ENCODE results near the gene TRAPPC10. TPM values are rescaled to one million over a fixed set of nuclear protein-coding genes. Genes with fewer than 3 reads are reported as not detected.

The TRAPPC10 gene
- total and polyA plus RNA-seq, 3 experiments from 2014 or later: 45.1 to 54.7 (median 50.0) TPM

GRCh38 chr21:43970551-43970950 is 41.6 kb upstream of the TRAPPC10 start:
- peaks cover 5% of the 10 kb centered on the region for H3K36me3 ChIP-seq (ENCODE audit: insufficient read depth, low read length)
- POLR2A ChIA-PET: no interaction called here

GRCh38 chr21:43971201-43971991 is 40.7 kb upstream of the TRAPPC10 start:
- H3K4me1 Mint-ChIP-seq: peaks cover 13 to 21% (median 16%) of the 10 kb centered on the region in 3 donors
- no peak overlapping the region for H3K4me3 Mint-ChIP-seq
- ChIA-PET POLR2A (no interaction called here), CTCF (no interaction called here)
- no peak overlapping the region for H3K27ac ChIP-seq (ENCODE audit: low read depth, low read length)
- H3K9me3 Mint-ChIP-seq: no peaks in the 10 kb centered on the region
- no peak overlapping the region for H3K4me3 ChIP-seq (ENCODE audit: low read length)
- H3K36me3 ChIP-seq (ENCODE audit: insufficient read depth, low read length): peaks cover 5% of the 10 kb centered on the region
- no peaks in the 10 kb centered on the region for H3K4me1 ChIP-seq (ENCODE audit: insufficient read depth, low read length)
- H3K36me3 Mint-ChIP-seq: peaks cover 0 to 62% (median 9%) of the 10 kb centered on the region in 3 donors
- H3K27ac Mint-ChIP-seq: no peak overlapping the region
- H3K27me3 Mint-ChIP-seq: no peaks in the 10 kb centered on the region
- H3K9me3 ChIP-seq (ENCODE audit: low read length): no peaks in the 10 kb centered on the region
- DNase-seq: no peak
- H3K27me3 ChIP-seq (ENCODE audit: insufficient read depth, low read length, poor library complexity, severe bottlenecking): no peaks in the 10 kb centered on the region

More at GRCh38 chr21:43970551-43970950, 41.6 kb upstream of the TRAPPC10 start:
- no peaks in the 10 kb centered on the region for H3K27me3 ChIP-seq (ENCODE audit: insufficient read depth, low read length, poor library complexity, severe bottlenecking)
- H3K4me1 ChIP-seq (ENCODE audit: insufficient read depth, low read length): no peaks in the 10 kb centered on the region
- no peaks in the 10 kb centered on the region for H3K9me3 ChIP-seq (ENCODE audit: low read length)
- no peak overlapping the region for H3K27ac ChIP-seq (ENCODE audit: low read depth, low read length)
- Mint-ChIP-seq H3K36me3 (peaks cover 0 to 64% (median 9%) of the 10 kb centered on the region in 3 donors), H3K27ac (no peak overlapping the region), H3K4me1 (peaks cover 11 to 19% (median 15%) of the 10 kb centered on the region in 3 donors), H3K27me3 (no peaks in the 10 kb centered on the region), H3K4me3 (no peak overlapping the region), H3K9me3 (no peaks in the 10 kb centered on the region)
- H3K4me3 ChIP-seq (ENCODE audit: low read length): no peak overlapping the region
- no peak for DNase-seq
- CTCF ChIA-PET: no interaction called here

DNA sequence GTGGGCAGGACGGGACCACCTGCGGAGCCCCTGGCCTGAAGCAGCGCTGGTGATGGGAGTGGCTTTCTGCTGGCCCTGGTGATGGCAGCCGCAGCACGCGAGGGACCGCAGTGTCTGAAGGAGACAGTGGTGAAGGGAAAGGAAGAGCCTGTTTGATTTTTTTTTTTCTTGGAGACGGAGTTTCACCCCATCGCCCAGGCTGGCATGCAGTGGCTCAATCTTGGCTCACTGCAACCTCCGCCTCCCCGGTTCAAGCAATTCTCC is 40.2 kb upstream of the TRAPPC10 start:
- DNase-seq: no peak
- CTCF ChIA-PET: no interaction called here
- Mint-ChIP-seq H3K4me3 (no peak overlapping the region), H3K9me3 (no peaks in the 10 kb centered on the region), H3K4me1 (peaks cover 13 to 21% (median 16%) of the 10 kb centered on the region in 3 donors), H3K27ac (no peak overlapping the region), H3K27me3 (no peaks in the 10 kb centered on the region), H3K36me3 (peaks cover 0 to 59% (median 9%) of the 10 kb centered on the region in 3 donors)
- H3K4me1 ChIP-seq (ENCODE audit: insufficient read depth, low read length): no peaks in the 10 kb centered on the region
- POLR2A ChIA-PET: no interaction called here
- peaks cover 5% of the 10 kb centered on the region for H3K36me3 ChIP-seq (ENCODE audit: insufficient read depth, low read length)
- H3K4me3 ChIP-seq (ENCODE audit: low read length): no peak overlapping the region
- no peaks in the 10 kb centered on the region for H3K9me3 ChIP-seq (ENCODE audit: low read length)
- H3K27ac ChIP-seq (ENCODE audit: low read depth, low read length): no peak overlapping the region
- no peaks in the 10 kb centered on the region for H3K27me3 ChIP-seq (ENCODE audit: insufficient read depth, low read length, poor library complexity, severe bottlenecking)

- POLR2A ChIA-PET: no interaction called here
- H3K27me3 Mint-ChIP-seq: no peaks in the 10 kb centered on the region
- H3K36me3 Mint-ChIP-seq: peaks cover 0 to 57% (median 5%) of the 10 kb centered on the region in 3 donors
- Histone ChIP-seq H3K27me3 (ENCODE audit: insufficient read depth, low read length, poor library complexity, severe bottlenecking) (no peaks in the 10 kb centered on the region), H3K4me3 (ENCODE audit: low read length) (no peak overlapping the region), H3K36me3 (ENCODE audit: insufficient read depth, low read length) (peaks cover 5% of the 10 kb centered on the region), H3K4me1 (ENCODE audit: insufficient read depth, low read length) (no peaks in the 10 kb centered on the region), H3K27ac (ENCODE audit: low read depth, low read length) (no peak overlapping the region), H3K9me3 (ENCODE audit: low read length) (no peaks in the 10 kb centered on the region)
- H3K9me3 Mint-ChIP-seq: no peaks in the 10 kb centered on the region
- DNase-seq: no peak
- H3K4me3 Mint-ChIP-seq: no peak overlapping the region
- CTCF ChIA-PET: no interaction called here
- H3K4me1 Mint-ChIP-seq: peaks cover 13 to 17% (median 16%) of the 10 kb centered on the region in 3 donors
- peak overlapping the region in 2 of 8 donors; percentile 36 to 58 for H3K27ac Mint-ChIP-seq
Observed at GRCh38 chr21:43972850-43973633, 39.1 kb upstream of the TRAPPC10 start.

DNA sequence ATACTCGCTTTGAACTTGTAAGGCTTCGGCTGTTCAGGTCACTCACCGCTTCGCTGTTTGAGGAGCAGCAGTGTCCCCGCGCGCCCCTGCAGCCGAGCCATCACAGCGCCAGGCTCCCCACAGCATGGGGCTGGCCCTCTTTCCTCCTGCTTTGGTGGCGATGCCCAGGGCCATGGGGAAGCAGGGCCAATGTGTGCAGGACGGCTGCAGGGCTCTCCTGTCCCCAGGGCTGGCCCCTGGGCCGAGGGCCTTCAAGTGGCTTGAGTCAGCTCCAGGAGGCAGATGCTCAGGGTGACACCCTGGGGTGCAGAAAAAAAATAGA is 38.5 kb upstream of the TRAPPC10 start:
- POLR2A ChIA-PET: no interaction called here
- H3K27ac Mint-ChIP-seq: peak overlapping the region in 1 of 8 donors; percentile 12
- H3K27ac ChIP-seq (ENCODE audit: low read depth, low read length): no peak overlapping the region
- peaks cover 5% of the 10 kb centered on the region for H3K36me3 ChIP-seq (ENCODE audit: insufficient read depth, low read length)
- CTCF ChIA-PET: no interaction called here
- H3K4me3 ChIP-seq (ENCODE audit: low read length): no peak overlapping the region
- DNase-seq: no peak
- no peak overlapping the region for H3K4me3 Mint-ChIP-seq
- H3K36me3 Mint-ChIP-seq: peaks cover 0 to 61% (median 5%) of the 10 kb centered on the region in 3 donors
- H3K27me3 Mint-ChIP-seq: no peaks in the 10 kb centered on the region
- no peaks in the 10 kb centered on the region for H3K27me3 ChIP-seq (ENCODE audit: insufficient read depth, low read length, poor library complexity, severe bottlenecking)
- no peaks in the 10 kb centered on the region for H3K9me3 ChIP-seq (ENCODE audit: low read length)
- no peaks in the 10 kb centered on the region for H3K9me3 Mint-ChIP-seq
- no peaks in the 10 kb centered on the region for H3K4me1 ChIP-seq (ENCODE audit: insufficient read depth, low read length)
- peaks cover 13 to 17% (median 16%) of the 10 kb centered on the region in 3 donors for H3K4me1 Mint-ChIP-seq

- H3K27me3 ChIP-seq (ENCODE audit: insufficient read depth, low read length, poor library complexity, severe bottlenecking): no peaks in the 10 kb centered on the region
- H3K9me3 ChIP-seq (ENCODE audit: low read length): no peaks in the 10 kb centered on the region
- no peak overlapping the region for H3K4me3 ChIP-seq (ENCODE audit: low read length)
- ChIA-PET POLR2A (no interaction called here), CTCF (interaction anchor here (0.6 to 1.8 kb wide), 11 partner anchors 9 to 185 kb away, joined by 3 to 10 read pairs (median 5); partner anchors contain the start of gene RRP1)
- H3K4me3 Mint-ChIP-seq: no peak overlapping the region
- no peak overlapping the region for H3K27ac ChIP-seq (ENCODE audit: low read depth, low read length)
- peaks cover 13 to 17% (median 16%) of the 10 kb centered on the region in 3 donors for H3K4me1 Mint-ChIP-seq
- H3K27me3 Mint-ChIP-seq: no peaks in the 10 kb centered on the region
- no peak for DNase-seq
- peaks cover 0 to 57% (median 6%) of the 10 kb centered on the region in 3 donors for H3K36me3 Mint-ChIP-seq
- no peaks in the 10 kb centered on the region for H3K9me3 Mint-ChIP-seq
- no peaks in the 10 kb centered on the region for H3K4me1 ChIP-seq (ENCODE audit: insufficient read depth, low read length)
- peak overlapping the region in 6 of 8 donors; percentile 12 to 87 (median 72) for H3K27ac Mint-ChIP-seq
- H3K36me3 ChIP-seq (ENCODE audit: insufficient read depth, low read length): peaks cover 5% of the 10 kb centered on the region
Observed at GRCh38 chr21:43974791-43975468, 37.2 kb upstream of the TRAPPC10 start.

DNA sequence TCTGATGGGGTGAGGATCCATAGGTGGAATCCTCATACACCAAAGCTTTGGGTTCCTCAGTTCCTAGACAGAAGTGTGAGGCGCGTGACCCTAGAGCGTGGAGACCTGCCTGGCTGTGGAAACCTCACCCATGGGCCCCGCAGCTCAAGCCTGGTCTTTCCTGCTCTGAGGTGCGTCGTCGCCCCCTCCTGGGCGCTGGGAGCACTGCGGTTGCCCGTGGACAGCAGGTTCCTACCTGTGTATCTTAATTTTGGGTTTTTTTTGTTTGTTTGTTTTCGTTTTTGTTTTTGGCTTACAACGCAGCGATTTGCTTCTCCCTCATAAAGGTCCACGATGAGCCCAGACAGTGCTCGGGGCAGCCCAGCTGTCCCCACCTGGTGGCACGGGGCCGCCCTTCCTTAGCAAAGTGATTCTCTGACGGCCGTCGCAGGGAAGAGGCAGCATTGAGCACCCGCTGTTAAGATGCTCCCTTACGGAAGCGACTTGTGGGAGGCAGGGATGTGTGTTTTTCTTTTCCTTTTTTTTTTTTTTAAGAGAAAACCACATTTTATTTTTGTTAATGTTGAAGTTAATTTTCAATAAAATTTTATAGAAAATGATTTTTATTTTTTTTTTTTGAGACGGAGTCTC is 36.5 kb upstream of the TRAPPC10 start:
- ChIA-PET POLR2A (no interaction called here), CTCF (interaction anchor here (0.6 to 1.8 kb wide), 11 partner anchors 9 to 186 kb away, joined by 3 to 10 read pairs (median 5); partner anchors contain the start of gene RRP1)
- Histone ChIP-seq H3K4me3 (ENCODE audit: low read length) (no peak overlapping the region), H3K9me3 (ENCODE audit: low read length) (no peaks in the 10 kb centered on the region), H3K27ac (ENCODE audit: low read depth, low read length) (no peak overlapping the region), H3K4me1 (ENCODE audit: insufficient read depth, low read length) (no peaks in the 10 kb centered on the region), H3K27me3 (ENCODE audit: insufficient read depth, low read length, poor library complexity, severe bottlenecking) (no peaks in the 10 kb centered on the region), H3K36me3 (ENCODE audit: insufficient read depth, low read length) (peaks cover 5% of the 10 kb centered on the region)
- DNase-seq: peak; percentile 65 to 84 (median 67)
- Mint-ChIP-seq H3K27me3 (no peaks in the 10 kb centered on the region), H3K9me3 (no peaks in the 10 kb centered on the region), H3K4me1 (peaks cover 13 to 17% (median 16%) of the 10 kb centered on the region in 3 donors), H3K4me3 (no peak overlapping the region), H3K36me3 (peaks cover 0 to 52% (median 5%) of the 10 kb centered on the region in 3 donors), H3K27ac (peak overlapping the region in 3 of 8 donors; percentile 27 to 76 (median 43))

Data from CD8-positive, alpha-beta memory T cell (primary cell).